Effector CD4-positive, alpha-beta T cell (primary cell): ENCODE data around the gene MYH9.

ENCODE experiments used
- DNase-seq: peaks from one replicate; pipeline ENCODE4 v3.0.0-alpha.2; 2020

MYH9 gene

GRCh38 chr22:36344106-36344827 is 43.5 kb downstream of the MYH9 start:
- no peak for DNase-seq

GRCh38 chr22:36343720-36344105 is 44.1 kb downstream of the MYH9 start:
- DNase-seq = no peak

- no peak for DNase-seq
Observed at GRCh38 chr22:36343070-36343719, 44.6 kb downstream of the MYH9 start.

- no peak for DNase-seq
Observed at GRCh38 chr22:36341640-36342041, 46.1 kb downstream of the MYH9 start.

- DNase-seq = no peak
Observed at GRCh38 chr22:36340621-36341020, 47.1 kb downstream of the MYH9 start.

- DNase-seq = no peak
Observed at GRCh38 chr22:36339171-36340065, 48.3 kb downstream of the MYH9 start.

- DNase-seq = no peak
Observed at GRCh38 chr22:36337365-36338130, 50.2 kb downstream of the MYH9 start.

- DNase-seq = no peak
Observed at GRCh38 chr22:36336246-36337182, 51.3 kb downstream of the MYH9 start.

GRCh38 chr22:36335621-36336020 is 52.1 kb downstream of the MYH9 start:
- no peak for DNase-seq

- peak; percentile 53 for DNase-seq
Observed at GRCh38 chr22:36334821-36335603, 52.8 kb downstream of the MYH9 start.

- no peak for DNase-seq
Observed at GRCh38 chr22:36334081-36334820, 53.5 kb downstream of the MYH9 start.

- no peak for DNase-seq
Observed at GRCh38 chr22:36333644-36334043, 54.1 kb downstream of the MYH9 start.

GRCh38 chr22:36332623-36333332 is 55.0 kb downstream of the MYH9 start:
- DNase-seq = peak; percentile 64

- peak; percentile 45 for DNase-seq
Observed at GRCh38 chr22:36331912-36332622, 55.7 kb downstream of the MYH9 start.

GRCh38 chr22:36331306-36331911 is 56.4 kb downstream of the MYH9 start:
- DNase-seq = peak; percentile 75

GRCh38 chr22:36330655-36331305 is 57.0 kb downstream of the MYH9 start:
- DNase-seq = no peak

GRCh38 chr22:36330127-36330526 is 57.6 kb downstream of the MYH9 start:
- no peak for DNase-seq
